Muscle layer of duodenum (tissue), 2 donors: Measurements from ENCODE around the gene AS3MT.
"Not testable (repeated sequence)": the region's sequence is repeated elsewhere in the genome, so short reads cannot be mapped to it uniquely, and the experiment has no call there.

Source experiments
- H3K27ac ChIP-seq: one replicate; pipeline ENCODE4 v1.7.0; 2013; ENCODE audit warnings: mild to moderate bottlenecking, low read length
- H3K27me3 ChIP-seq: one replicate; pipeline ENCODE4 v1.7.0; 2013; ENCODE audit warnings: low read depth, mild to moderate bottlenecking, control low read depth, low read length
- H3K36me3 ChIP-seq, 2 donors: one replicate each; pipeline ENCODE4 v1.7.0; 2013; ENCODE audit warnings: low read length in 2 of 2, control low read depth in 1 of 2, mild to moderate bottlenecking in 1 of 2; ENCODE audit not compliant: insufficient read depth in 2 of 2, control insufficient read depth in 1 of 2
- H3K4me1 ChIP-seq, 2 donors: one replicate each; pipeline ENCODE4 v1.7.0; 2013; ENCODE audit warnings: low read length in 2 of 2, mild to moderate bottlenecking in 2 of 2, control low read depth in 1 of 2, moderate library complexity in 1 of 2; ENCODE audit not compliant: insufficient read depth in 2 of 2, control insufficient read depth in 1 of 2
- H3K4me3 ChIP-seq, 2 donors: one replicate each; pipeline ENCODE4 v1.7.0; 2013; ENCODE audit warnings: low read length in 2 of 2, low read depth in 1 of 2, mild to moderate bottlenecking in 1 of 2
- H3K9me3 ChIP-seq, 2 donors: one replicate each; pipeline ENCODE4 v1.7.0; 2013; ENCODE audit warnings: low read length in 2 of 2, control low read depth in 1 of 2, mild to moderate bottlenecking in 1 of 2; ENCODE audit not compliant: control insufficient read depth in 1 of 2
- donor health status: healthy.

AS3MT gene

DNA sequence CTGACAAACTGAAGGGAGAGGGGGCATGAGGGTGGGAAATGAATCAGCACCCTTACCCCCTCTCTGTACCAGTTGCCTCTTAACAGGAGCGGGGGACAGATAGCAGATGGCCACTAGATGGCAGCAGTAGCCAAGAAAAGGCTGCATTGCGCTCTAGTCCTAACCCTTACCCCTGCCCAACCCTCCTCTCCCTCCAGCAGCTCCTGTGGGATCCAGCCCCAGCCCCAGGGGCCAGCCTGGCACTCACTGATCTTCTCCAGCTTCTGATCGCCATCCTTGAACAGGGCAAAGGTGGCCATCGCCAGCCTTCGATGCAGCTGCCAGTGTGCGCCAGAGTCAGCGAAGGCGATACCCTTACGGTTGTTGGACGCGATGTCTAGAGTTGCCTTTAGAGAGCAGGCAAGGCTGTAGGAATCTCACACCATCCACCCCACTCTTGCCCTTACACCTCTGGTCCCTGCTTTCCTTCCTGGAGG, 34.2 kb upstream of the AS3MT start:
- Histone ChIP-seq H3K9me3 (peaks cover 0 to 2% of the 10 kb centered on the region in 2 donors), H3K27ac (no peak overlapping the region), H3K4me1 (no peaks in the 10 kb centered on the region), H3K27me3 (no peaks in the 10 kb centered on the region), H3K36me3 (no peaks in the 10 kb centered on the region), H3K4me3 (no peak overlapping the region)

DNA sequence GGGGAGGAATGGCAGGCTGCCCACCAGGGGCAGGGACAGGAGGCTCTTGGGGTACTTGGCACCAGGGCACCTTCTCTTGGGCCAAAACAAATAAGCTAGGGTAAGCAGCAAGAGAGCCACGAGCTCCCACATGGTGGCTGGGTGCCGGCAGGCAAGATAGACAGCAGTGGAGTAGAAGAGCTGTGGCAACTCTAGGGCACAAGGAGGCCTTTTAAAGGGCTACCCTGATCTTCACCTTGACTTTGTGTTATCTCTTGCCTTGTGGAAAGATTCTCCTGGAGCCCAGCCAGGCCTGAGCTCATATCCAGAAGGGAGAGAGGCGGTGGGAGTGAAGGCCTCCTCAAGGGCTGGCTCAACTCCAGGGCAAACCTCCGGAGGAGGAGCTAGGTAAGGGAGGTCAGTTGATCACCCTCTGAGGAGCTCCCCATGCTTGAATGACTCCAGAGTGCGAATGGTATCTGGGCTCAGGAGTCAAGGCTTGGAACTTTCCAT, 32.0 kb upstream of the AS3MT start, which contains the start of gene CYP17A1:
Gene CYP17A1 (minus strand): TSS at position 184 of the 492 bp plus-strand sequence. CDS start 52 bp downstream, at position 132.
- no peak within 1 kb of the TSS for H3K27ac ChIP-seq

DNA sequence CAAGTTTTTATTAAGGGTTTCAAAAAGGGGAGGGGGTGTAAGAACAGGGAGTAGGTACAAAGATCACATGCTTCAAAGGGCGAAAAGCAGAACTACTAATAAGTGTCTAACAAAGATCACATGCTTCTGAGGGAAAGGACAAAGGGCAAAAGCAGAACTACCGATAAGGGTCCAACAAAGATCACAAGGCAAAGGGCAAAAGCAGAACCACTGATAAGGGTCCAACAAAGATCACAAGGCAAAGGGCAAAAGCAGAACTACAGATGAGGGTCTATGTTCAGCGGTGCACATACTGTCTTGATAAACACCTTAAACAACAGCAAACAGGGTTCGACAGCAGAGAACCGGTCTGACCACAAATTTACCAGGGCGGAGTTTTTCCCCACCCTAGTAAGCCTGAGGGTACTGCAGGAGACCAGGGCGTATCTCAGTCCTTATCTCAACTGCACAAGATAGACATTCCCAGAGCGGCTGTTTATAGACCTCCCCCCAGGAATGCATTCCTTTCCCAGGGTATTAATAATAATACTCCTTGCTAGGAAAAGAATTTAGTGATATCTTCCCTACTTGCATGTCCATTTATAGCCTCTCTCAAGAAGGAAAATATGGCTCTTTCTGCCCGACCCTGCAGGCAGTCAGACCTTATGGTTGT, 30.9 kb upstream of the AS3MT start:
- not testable (repeated sequence) for H3K36me3 ChIP-seq, H3K27ac ChIP-seq, H3K9me3 ChIP-seq, H3K4me1 ChIP-seq, H3K4me3 ChIP-seq, H3K27me3 ChIP-seq

More for the DNA sequence above, 32.0 kb upstream of the AS3MT start, which contains the start of gene CYP17A1:
- no peaks in the 10 kb centered on the region for H3K36me3 ChIP-seq
- H3K4me3 ChIP-seq = no peak within 1 kb of the TSS
- H3K4me1 ChIP-seq = no peaks in the 10 kb centered on the region
- no peaks in the 10 kb centered on the region for H3K27me3 ChIP-seq
- peaks cover 0 to 2% of the 10 kb centered on the region in 2 donors for H3K9me3 ChIP-seq

DNA sequence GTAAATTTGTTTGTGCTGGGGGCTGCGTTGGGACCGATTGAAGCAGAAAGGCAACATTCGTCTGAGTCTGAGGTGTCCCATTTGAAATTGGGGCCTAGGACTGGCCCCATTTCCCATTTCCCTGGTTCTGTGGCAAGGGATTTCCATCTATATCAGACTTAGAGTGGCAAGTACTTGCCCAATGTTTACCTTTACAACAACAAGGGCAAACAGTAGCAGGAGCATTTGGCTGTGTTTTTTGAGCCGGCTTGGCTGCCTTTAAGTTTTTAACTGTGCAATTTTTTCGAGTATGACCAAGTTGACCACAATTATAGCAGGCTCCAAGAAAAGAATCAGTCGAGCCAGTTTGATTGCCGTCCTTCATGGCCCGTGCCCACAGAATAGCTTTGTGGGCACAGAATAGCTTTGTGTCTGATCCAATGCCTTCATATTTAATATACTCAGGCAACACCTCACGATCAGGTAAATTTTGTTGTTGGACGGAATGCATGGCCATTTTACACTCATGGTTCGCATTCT, 27.4 kb upstream of the AS3MT start:
- Histone ChIP-seq H3K9me3 (peaks cover 0 to 2% of the 10 kb centered on the region in 2 donors), H3K27ac (no peak overlapping the region), H3K4me3 (no peak overlapping the region), H3K4me1 (no peaks in the 10 kb centered on the region), H3K27me3 (no peaks in the 10 kb centered on the region), H3K36me3 (no peaks in the 10 kb centered on the region)

DNA sequence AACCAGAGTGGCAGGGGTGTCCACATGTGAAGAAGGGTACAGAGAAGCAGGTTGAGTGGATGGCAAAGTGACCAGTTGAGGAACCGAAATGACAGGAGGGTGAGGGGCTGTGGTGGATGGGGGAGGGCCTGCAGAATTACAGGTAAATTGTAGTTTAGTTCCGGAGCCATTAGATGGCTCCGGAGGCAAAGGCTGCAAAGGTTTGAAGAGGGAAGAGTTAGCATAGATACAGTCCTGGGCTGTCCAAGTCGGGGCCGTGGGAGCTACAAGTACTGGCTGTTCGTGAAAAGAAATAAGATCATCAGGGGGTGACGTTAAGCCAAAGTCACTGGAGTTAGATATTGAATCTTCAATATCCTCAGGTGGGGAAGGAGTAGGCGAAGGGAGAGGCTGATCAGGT, 26.1 kb upstream of the AS3MT start:
- H3K4me3 ChIP-seq, H3K4me1 ChIP-seq, H3K27ac ChIP-seq, H3K27me3 ChIP-seq, H3K9me3 ChIP-seq, H3K36me3 ChIP-seq: not testable (repeated sequence)

DNA sequence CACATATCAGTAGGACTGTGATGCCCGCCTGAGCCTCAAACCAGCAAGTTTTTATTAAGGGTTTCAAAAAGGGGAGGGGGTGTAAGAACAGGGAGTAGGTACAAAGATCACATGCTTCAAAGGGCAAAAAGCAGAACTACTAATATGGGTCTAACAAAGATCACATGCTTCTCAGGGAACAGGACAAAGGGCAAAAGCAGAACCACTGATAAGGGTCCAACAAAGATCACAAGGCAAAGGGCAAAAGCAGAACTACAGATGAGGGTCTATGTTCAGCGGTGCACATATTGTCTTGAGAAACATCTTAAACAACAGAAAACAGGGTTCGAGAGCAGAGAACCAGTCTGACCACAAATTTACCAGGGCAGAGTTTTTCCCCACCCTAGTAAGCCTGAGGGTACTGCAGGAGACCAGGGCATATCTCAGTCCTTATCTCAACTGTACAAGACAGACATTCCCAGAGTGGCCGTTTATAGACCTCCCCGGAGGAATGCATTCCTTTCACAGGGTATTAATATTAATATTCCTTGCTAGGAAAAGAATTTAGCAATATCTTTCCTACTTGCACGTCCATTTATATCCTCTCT, 25.0 kb upstream of the AS3MT start:
- not testable (repeated sequence) for H3K4me1 ChIP-seq, H3K36me3 ChIP-seq, H3K27ac ChIP-seq, H3K4me3 ChIP-seq, H3K27me3 ChIP-seq, H3K9me3 ChIP-seq

DNA sequence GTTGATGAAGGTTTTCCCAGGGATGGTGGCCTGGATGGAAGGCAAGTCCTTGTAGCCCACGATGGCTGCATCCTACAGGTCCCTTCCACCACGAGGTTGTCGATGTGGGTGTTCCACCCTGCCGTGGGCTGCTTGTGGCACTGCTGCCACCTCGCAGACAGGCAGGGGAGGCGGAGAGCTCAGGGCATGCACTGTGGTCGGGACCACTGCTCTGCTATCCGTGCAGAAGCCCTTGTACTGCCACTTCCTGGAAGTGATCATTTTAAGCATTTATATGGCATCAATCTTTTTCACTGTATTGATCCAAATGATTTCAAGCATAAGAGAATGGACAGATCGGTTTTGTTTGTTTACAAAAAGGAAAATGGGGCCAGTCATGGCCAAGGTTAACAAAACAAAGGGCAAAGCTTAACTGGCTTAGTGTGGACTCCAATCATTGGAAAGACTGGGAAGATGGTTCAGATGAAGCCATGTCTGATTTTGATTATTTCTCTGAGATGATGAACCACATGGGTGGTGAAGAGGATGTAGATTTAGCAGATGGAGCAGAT, 23.8 kb upstream of the AS3MT start:
- Histone ChIP-seq H3K27ac (no peak overlapping the region), H3K4me1 (no peaks in the 10 kb centered on the region), H3K36me3 (no peaks in the 10 kb centered on the region), H3K4me3 (no peak overlapping the region), H3K27me3 (no peaks in the 10 kb centered on the region), H3K9me3 (no peaks in the 10 kb centered on the region)

DNA sequence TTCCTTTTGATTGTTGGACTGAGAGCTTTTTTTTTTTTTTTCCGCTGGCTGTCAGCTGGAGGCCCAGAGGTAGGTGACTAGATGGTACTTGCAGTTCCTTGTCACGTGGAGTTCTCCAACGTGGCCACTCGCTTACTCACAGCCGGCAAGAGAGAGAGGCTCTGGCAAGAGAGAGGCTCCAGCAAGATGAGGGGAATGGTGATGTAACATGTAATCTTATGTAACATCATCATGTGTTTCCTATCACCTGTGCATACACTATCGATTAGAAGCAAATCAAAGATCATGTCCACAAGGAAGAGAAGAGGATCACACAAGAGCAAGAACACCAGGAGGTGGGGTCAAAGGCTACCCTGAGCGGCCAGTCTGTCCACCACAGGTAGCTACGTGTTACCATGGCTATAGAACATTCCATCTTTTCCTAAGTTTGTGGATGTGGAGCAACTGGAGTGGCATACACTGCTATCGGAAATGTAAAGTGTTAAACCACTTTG, 19.2 kb upstream of the AS3MT start:
- peaks cover 0 to 2% of the 10 kb centered on the region in 2 donors for H3K4me1 ChIP-seq
- no peaks in the 10 kb centered on the region for H3K27me3 ChIP-seq
- H3K4me3 ChIP-seq = no peak overlapping the region
- no peak overlapping the region for H3K27ac ChIP-seq
- H3K9me3 ChIP-seq = no peaks in the 10 kb centered on the region
- no peaks in the 10 kb centered on the region for H3K36me3 ChIP-seq

DNA sequence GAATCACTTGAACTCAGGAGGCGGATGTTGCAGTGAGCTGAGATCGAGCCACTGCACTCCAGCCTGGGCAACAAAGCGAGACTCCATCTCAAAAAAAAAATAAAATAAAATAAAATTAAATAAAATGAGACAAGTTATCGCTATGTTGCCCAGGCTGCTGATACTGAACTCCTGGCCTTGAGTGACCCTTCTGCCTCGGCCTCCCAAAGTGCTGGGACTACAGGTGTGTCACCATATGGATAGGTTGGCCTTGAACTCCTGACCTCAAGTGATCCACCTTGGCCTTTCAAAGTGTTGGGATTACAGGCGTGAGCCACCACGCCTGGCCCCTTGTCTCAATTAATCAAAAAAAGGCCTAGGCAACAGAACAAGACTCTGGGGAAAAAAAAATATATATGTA, 16.0 kb upstream of the AS3MT start:
- H3K9me3 ChIP-seq, H3K4me1 ChIP-seq, H3K27me3 ChIP-seq, H3K36me3 ChIP-seq, H3K27ac ChIP-seq, H3K4me3 ChIP-seq: not testable (repeated sequence)

DNA sequence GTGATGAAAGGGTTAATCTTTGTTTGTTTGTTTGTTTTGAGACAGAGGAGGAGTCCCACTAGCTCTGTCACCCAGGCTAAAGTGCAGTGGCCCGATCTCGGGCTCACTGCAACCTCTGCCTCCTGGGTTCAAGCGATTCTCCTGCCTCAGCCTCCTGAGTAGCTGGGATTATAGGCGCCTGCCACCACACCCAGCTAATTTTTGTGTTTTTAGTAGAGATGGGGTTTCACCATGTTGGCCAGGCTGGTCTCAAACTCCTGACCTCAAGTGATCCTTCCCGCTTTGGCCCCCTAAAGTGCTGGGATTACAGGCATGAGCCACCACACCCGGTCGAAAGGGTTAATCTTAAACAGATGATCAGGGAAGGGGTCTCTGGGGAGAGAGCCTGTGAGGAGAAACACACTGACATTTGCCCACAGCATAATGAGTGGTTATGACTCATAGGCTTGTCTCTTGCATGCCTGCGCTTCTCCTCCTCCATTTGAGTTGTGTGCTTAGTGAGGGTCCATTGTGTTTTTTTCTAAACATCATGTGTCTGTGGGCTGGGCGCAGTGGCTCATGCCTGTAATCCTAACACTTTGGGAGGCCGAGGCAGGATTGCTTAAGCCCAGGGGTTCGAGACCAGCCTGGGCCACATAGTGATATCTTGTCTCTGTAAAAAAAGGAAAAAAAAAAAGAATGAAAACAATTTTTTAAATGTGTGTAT, 13.4 kb upstream of the AS3MT start:
- H3K27me3 ChIP-seq, H3K4me1 ChIP-seq, H3K4me3 ChIP-seq, H3K9me3 ChIP-seq: not testable (repeated sequence)
- Histone ChIP-seq H3K27ac (peak overlapping the region; percentile 45), H3K36me3 (peaks cover 7 to 10% of the 10 kb centered on the region in 2 donors)
